ENCODE measurements around the gene TDRD9.

GRCh38 chr14:103931422-103931821 lies 3.2 kb downstream of the TDRD9 start:
- TF ChIP-seq CTCF (IDR thresholded peaks at IDR 0.05; ENCODE audit: low read length) (no peak), EZH2 (optimal IDR thresholded peaks at IDR 0.05; ENCODE audit: low read depth, low read length) (no peak)

Data from MM.1S (cell line).